ENCODE measurements around the gene HECA.

DNA sequence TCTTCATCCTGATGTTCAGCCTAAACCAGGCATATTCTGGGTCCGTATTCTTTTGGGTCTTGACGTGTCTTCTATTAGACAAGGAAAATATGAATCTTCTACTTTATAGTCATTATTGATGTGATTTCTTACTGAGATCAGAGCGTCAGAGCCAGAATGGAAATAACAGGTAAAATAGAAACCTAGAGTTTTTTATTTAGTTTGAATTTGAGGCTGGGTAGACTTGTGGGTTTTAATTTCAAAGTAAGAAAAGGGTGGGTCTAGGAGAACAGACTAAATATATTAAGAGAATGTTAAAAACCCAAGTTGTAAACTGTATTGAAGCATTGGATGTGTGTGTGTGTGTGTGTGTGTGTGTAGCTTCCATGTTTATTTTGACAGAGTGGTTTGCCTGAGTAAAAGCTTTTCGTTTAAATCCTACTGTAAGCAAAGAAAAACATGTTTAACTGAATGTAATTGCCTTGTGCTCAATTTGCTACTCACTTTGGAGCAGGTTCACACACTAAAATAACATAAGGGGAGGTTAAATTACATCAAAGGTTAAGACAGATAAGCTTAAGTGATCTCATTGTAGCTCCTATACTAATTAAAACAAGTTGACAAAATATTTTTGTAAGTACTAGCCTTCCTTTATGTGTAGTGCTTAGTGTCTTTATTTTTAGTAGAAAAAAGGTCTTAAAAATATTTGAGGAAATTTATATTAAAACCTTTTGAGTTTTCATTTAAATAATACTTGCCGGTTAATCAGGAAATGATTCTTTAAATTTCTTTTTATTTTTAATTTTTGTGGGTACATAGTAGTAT, 17.4 kb downstream of the HECA start:
- TF ChIP-seq, protein P1, sequence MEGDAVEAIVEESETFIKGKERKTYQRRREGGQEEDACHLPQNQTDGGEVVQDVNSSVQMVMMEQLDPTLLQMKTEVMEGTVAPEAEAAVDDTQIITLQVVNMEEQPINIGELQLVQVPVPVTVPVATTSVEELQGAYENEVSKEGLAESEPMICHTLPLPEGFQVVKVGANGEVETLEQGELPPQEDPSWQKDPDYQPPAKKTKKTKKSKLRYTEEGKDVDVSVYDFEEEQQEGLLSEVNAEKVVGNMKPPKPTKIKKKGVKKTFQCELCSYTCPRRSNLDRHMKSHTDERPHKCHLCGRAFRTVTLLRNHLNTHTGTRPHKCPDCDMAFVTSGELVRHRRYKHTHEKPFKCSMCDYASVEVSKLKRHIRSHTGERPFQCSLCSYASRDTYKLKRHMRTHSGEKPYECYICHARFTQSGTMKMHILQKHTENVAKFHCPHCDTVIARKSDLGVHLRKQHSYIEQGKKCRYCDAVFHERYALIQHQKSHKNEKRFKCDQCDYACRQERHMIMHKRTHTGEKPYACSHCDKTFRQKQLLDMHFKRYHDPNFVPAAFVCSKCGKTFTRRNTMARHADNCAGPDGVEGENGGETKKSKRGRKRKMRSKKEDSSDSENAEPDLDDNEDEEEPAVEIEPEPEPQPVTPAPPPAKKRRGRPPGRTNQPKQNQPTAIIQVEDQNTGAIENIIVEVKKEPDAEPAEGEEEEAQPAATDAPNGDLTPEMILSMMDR (conservative IDR thresholded peaks at IDR 0.05; ENCODE audit: low read depth, low read length): no peak
- TF ChIP-seq EZH2 (IDR thresholded peaks at IDR 0.05; ENCODE audit: borderline replicate concordance, low read depth, low read length, poor library complexity, severe bottlenecking): no peak

Data from A673 (cell line).